ENCODE measurements around the gene SLC13A2.

The SLC13A2 gene

DNA sequence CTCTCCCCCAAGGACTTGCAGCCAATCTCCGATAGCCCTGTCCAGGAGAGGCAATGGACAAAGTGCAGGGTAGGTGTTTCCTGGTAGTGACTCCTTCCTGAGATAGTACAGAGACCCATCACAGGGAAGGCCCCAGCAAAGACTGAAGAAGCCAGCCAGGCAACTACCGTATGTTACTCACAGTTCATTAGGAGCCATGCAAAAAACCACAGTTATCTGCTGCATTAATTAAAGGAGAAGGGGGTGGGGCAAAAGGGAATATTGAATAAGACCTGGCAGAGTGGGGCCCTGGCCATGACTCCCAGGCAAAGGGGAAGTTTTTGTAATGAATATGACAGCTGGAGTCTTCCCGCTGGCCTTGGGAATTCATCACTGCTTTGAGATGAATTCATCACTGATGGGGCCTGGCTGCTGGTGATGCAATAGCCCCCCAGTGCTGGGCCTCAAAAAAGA is 2.5 kb upstream of the SLC13A2 start:
- DNase-seq (ENCODE audit: low read depth in 2 of 2, low spot score in 1 of 2): no peak

DNA sequence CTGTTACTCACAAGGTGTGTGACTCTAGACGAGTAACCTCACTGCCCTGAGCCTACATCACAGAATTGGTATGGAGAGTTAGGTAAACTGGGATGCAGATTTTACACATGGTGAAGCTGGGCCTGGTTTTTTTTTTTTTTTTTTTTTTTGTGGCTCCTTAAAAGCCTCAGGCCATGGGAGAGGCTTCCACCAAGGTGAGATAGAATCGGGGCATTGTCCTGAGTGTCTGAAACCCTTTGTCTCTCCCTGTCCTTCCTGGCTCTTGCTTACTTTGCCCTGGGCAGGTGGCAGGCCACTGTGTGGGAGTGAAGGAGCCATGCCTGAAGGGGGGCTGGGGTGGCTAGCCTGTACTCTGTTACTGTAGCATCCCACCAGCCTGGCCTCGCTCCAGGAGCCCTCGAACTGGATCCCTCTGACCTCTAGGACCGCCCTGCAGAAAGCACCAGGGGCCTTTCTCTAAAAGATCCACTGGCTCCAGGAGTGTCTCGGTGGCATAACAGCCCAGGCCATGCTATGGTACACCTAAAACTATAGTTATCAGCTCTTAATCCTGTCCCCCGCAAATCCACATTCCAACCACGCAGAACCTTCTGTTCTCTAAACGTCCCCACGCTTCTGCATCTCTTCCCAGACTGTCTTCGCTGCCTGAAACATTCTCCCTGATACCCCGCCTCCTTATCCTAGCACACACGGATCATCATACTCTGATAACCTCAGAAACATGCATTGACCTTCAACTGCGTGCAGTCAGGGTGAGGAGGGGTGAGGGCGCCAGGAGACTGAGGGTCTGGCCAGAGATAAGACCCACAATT is 1.7 kb upstream of the SLC13A2 start:
- DNase-seq (ENCODE audit: low read depth in 2 of 2, low spot score in 1 of 2): no peak

DNA sequence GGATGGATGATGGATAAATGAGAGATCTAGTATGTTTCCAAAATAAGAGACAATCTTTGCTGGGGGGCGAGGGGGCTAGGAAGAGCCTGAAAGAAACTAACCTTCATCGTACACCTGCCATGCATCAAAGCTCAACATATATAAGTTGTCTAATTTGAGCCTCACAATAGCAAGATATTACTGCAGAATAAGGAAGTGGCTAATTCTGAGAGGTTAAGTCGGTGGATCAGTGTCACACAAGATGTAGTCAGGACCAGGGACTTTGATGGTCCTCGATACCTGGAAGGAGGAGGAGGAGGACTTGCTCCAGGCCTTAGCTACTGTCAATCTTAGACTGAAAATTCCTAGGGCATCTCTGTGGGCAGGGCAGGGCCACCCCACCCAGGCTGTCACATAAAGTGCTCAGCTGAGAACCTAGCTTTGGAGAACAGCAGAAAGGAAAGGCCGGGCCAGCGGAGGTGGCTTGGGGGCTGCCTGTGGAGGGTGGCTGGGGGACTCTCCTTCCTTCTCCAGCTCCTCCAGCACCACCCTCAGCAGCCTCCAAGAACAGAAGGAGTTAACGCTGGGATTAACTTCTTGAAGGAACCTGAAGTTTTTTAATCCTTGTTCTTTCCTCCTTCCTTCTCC is 460 bp upstream of the SLC13A2 start:
- DNase-seq (ENCODE audit: low read depth in 2 of 2, low spot score in 1 of 2): no peak

DNA sequence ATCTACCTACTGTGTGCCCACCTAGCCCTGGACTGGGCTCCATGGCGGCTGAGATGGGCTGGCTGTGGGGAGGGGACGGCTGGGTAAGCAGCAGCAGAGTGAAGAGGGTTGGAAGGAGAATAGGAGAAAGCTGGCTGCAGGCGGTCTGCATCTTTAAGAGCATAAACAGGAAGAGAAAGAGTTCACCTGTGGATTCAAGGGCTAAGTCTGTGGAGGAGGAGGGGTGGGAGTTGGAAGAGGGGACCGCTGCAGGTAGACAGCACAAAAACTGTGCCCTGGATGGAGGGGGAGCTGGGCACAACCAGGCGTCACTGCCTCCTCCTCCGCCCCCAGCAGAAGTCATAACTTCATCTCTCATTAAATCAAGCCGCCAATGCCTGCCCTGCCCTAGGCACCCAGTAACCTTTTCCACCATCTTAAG is 677 bp downstream of the SLC13A2 start:
- no peak for DNase-seq (ENCODE audit: low read depth in 2 of 2, low spot score in 1 of 2)

DNA sequence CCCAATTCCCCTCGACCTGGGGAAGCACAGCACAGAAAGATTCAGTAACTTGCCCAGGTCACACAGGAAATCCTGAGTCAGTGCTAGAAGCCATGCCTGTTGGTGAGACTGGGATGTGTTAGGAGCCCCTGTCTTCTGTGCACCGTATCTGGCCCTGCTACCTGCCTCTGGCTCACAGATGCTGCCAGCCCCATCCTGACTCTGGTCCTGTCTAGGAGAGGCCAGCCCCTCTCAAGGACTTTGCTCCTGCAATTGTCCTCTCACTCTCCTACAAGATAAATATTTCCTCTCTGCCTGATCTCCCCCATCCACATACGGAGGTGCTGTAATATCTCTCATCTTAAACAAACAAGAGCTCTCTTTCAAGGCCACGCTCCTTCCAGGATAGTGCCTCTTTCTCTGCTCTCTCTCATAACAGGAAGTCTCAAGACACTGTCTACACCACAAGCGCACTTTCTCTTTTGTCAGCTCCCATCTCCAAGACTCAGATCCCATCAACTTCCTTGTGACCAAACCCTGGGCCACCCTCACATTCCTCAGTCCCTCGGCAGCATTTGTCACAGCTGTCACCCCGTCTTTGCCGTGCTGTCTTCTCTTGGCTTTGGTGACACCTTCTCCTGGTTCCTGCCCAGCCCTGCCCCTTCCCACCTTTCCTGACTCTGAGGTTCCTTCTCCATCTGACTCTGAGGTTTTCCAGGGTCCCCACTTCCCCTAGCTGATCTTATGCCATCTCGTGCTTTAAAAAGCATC is 1.9 kb downstream of the SLC13A2 start:
- no peak for DNase-seq (ENCODE audit: low read depth in 2 of 2, low spot score in 1 of 2)

DNA sequence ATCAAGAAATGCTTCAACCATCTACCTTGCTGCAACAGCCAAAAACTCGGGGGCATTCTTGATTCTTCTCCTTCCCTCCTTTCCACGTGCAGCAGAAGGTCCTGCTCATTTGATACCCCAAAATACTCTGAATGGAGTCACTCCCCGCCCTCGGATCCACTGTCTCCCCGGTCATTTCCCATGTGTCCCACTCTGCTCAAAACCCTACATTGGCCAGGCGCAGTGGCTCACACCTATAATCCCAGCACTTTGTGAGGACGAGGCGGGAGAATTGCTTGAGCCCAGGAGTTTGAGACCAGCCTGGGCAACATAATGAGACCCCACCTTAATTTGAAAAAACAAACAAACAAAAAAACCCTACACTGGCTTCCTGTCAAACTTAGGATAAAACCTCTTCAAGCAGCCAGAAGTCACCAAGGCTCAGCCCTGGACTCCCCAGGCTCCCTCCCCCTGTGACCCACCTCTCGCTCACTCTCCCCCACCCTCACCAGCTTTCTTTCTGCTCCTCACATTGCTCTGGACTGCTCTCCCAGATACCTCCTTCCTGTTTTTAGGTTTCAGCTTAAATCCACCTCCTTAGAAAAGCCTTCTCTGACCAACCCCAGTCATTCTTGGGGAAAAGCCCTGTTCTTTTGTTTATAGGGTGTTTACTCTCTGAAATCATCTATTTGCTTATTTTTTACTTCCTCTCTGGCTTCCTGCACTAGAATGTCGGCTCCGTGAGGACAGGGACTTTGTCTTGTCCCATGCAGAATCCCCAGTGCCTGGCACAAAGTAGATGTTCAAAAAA is 2.8 kb downstream of the SLC13A2 start:
- DNase-seq (ENCODE audit: low read depth in 2 of 2, low spot score in 1 of 2): no peak

DNA sequence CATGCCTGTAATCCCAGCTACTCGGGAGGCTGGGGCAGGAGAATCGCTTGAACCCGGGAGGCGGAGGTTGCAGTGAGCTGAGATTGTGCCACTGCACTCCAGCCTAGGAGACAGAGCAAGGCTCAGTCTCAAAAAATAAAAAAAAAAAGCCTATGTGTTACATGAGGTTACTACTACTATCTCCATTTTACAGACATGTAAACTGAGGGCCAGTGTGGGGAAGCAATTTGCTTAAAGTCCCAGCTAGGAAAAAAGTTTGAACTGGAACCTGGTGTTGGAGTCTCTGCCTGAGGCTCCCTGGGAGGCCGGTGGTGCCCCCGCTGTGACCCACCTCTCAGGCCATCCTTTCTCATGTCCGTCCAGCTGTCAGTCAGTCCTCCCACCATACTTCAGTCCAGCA is 4.5 kb downstream of the SLC13A2 start:
- DNase-seq (ENCODE audit: low read depth in 2 of 2, low spot score in 1 of 2): no peak

DNA sequence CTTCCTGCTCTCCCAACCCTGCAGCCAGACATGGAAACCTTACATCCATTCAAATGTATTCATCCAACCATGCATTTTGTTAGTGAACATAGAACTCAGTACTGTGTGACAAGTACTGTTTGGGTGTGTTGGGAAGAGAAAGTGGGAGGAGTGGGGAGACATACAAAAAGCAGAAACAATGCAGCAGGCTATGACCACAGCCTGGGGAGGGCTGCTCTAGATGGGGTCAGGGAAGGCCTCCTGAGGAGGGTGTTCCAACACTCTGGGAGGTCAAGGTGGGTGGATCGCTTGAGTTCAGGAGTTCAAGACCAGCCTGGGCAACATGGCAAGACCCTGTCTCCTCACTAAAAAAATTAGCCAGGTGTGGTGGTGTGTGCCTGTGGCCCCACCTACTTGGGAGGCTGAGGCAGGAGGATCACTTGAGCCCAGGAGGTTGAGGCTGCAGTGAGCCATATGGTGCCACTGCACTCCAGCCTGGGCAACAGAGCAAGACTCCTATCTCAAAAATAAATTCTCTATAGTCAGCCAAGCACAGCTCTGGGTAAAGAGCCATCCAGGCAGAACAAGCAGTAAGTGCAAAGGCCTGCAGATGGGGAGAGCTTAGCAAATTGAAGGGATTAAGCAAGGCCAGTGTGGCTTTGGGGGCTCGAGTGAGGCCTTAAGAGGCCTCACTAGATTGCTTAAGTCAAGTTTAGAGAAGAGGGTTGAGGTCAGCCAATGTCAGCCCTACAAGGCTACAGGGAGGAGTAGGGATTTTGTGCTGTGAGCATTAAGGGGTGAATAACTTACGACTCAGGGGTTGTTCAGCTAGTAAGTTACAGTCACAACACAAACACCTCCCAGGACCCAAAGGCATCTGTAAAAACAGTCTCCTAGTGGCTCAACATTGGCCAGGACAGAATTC is 5.5 kb downstream of the SLC13A2 start:
- DNase-seq (ENCODE audit: low read depth in 2 of 2, low spot score in 1 of 2): no peak

DNA sequence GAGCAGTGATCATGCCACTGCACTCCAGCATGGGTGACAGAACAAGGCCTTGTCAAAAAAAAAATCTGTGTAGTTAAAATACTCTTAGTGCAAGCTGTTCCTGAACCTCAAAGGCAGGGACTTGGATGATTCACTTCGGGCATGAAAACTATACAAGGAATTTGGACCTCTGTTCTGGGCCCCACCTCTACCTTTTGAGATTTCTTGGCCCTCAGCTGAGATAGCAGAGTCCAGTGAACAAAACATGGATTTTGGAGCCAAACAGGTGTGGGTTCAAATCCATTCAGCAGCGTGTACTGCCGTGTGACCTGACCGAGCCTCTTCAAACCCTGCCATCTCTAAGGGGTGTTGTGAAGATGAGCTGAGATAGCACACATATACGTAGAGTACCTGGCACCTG is 6.8 kb downstream of the SLC13A2 start:
- DNase-seq (ENCODE audit: low read depth in 2 of 2, low spot score in 1 of 2): no peak

DNA sequence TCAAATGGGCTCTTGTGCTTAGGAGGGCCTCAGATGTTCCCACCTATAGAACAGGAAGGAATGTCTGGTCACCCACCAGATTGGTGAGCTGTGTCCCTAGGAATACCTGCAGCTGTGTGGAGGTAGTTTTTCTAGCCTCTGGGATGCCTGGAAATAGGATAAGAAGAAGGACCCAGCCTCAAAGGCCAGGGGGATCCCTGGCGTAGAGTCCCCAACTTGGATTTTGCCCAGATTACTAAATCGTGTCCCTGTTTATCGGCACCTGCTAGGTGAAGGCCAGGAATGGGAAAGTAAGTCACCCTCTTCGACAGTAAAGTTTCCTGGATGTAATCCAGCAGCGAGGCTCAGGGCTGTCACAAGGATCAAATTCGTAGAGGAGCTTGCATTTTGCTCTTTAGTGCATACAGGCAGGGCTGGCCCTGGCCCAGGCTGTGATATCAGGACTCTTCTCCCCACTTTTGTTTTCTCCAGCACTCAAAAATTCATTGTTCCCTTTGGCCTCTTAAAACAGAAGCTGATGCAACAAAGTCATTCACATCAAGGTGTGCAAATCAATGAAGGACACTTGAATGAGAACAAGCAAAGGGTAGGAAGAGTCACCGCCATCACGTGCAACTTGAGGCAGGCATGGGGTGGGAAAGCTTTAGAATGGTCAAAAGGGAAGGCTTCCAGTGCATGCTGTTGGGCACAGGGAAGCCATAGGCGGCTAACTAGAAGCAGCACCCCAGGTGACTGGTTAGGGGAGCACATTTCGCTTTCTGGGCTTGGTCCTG is 7.5 kb downstream of the SLC13A2 start:
- no peak for DNase-seq (ENCODE audit: low read depth in 2 of 2, low spot score in 1 of 2)

DNA sequence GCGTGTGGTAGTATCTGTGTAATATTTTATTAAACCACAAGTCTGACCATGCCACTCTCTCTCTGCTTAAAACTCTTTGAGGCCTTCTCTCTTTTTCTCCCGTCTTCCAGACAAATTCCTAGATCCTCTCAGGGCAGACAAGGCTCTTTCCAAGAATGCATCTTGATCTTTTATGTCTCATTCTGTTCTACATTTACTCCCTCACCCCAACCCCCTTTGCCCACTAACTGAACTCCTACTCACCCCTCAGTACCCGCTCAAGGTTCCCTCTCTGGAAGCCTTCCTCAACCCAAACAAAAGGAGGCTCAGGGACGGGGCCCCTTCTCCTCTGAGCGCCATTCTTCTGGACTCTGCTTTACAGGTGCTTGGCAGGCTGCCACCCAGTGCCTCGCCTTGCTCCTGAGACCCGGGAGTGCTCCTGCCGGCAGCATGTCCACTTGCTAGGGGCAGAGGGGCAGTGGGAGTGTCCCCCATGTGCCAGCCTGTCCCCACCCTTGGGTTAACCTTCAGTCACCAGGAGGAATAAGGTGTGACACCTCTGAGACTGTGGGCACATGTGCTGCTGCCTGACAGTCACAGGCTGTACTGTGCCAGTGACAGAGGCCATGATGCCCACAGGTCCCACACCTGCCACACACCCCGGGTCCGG is 9.2 kb downstream of the SLC13A2 start:
- DNase-seq (ENCODE audit: low read depth in 2 of 2, low spot score in 1 of 2): no peak

DNA sequence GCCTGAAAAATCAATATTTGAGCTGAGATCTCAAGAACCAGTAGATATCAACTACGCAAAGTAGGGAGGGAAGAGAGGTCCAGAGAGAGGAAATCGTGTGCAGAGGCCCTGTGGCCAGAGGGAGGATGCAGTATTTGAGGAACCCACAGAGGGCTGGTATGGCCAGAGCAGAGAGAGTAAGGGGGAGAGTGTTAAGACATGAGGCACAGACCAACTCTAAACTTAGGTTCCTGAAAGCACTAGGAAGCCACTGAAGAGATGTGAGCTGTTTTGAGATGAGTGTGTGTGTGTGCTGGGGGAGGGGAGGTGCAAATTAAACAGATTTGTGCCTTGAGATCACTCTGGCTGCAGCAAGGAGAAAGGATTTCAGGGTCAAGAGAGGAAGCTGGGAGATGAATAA is 10.9 kb downstream of the SLC13A2 start:
- DNase-seq (ENCODE audit: low read depth in 2 of 2, low spot score in 1 of 2): no peak

DNA sequence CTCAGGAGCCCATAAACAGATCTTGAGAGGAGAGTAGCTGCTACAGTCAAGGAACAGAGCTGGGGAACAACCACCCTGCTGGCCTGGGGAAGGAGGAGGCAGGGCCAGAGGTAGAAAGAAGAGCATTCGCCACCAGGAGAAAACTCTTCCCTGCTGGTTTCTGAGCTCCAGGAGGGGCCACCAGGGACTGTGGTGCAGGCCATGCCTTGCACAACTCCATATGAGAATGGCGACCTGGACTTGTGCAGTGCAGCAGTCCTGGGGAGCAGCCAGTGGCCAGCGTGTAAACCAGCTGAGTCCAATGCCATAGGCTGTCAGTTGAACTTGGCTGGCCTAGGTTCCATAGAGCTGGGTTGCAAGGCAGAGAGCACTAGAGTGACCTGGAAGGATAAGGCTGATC is 11.6 kb downstream of the SLC13A2 start:
- no peak for DNase-seq (ENCODE audit: low read depth in 2 of 2, low spot score in 1 of 2)

DNA sequence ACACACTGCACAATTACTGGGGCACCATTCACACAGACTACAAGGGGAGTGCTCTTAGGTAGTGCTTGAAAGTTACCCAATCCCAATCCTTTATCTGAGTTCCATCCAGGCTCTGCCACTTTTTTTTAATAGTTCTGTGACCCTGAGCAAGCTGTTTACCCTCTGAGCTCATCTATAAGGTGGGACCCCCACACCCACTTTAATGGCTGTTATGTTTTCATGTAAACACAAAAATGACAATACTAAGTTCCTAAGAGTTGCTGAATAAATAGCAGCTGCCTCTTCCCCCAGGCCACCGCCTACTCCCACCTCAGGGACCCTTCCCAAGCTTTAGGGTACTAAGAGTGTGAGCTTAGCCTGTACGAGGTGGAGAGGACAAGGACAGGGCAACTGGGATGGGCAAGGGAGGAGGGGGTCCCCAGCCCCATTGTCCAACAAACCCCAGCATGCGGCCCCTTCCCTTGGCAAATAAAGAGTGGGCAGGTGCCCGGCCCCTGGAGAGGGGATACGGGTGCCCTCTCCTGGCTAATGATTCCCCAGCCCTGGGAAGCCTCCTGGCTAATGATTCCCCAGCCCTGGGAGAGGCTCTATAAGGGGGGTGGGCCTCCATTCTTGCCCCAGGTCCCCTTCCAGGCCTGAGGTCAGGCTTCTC is 14.6 kb downstream of the SLC13A2 start:
- no peak for DNase-seq (ENCODE audit: low read depth in 2 of 2, low spot score in 1 of 2)

DNA sequence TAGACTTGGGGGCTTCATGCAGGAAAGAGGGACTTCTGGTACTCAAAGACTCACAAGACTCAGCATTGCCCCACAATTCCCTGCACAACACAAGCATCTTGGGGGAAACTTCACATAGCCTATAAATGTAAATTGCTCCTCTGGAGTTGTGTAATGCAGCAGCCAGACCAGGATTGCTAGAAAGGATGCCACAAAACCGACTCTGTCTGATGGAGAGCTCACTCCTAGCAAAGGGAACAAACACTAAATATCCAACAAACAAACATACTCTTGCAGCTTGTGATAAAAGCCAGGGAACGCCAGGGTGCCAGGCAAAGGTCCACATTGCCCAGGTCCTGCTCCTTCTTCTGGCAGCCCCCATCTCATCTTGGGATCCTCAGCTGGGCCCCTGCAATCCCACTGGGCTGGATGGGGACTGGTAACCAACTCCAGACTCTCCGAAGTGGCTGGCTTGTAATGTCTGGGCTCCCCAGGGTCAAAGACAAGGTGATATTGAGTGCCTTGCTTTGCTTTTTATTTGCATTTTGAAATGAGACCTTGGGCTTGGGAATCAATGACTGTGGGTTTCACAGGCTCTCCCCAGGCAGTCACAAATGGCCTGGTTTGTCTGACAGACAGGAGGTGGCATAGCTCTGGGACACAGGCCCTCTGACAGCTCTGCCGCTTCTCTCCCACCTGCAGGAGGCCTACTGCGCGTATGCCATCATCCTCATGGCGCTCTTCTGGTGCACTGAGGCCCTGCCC is 15.3 kb downstream of the SLC13A2 start:
- DNase-seq (ENCODE audit: low read depth in 2 of 2, low spot score in 1 of 2): no peak

DNA sequence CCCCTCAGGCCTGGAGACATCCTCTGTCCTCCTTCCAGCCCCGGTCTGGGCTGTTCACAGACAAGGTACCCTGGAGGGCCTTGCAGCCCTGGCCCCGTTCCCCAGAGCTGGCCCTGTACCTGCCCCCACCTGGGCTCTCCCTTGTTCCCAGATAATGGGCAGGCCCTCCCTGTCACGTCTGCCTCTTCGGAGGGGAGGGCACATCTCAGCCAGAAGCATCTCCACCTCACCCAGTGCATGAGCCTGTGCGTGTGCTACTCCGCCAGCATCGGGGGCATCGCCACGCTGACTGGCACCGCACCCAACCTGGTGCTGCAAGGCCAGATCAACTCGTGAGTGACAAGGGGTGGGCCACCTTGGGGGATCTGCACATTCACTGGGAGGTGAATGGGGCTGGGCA is 17.8 kb downstream of the SLC13A2 start:
- no peak for DNase-seq (ENCODE audit: low read depth in 2 of 2, low spot score in 1 of 2)

DNA sequence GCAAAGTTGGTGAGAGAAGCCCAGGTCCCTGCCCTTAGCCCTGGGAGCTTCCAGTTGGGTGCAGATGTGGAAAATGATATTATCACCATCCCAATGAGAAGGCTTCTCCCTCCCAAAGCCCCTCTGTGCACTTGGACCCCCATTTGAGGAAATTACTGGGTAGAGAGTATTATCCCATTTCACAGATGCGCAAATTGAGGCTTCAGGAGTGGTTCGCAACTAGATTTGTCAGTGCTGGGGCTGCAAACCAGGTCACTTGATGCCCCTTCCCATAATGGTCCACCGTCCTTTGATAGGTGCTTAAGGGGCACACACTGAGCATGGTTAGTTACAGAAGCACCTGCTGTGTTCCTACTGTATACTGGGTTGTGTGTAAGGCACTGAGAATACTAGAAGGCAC is 18.4 kb downstream of the SLC13A2 start:
- no peak for DNase-seq (ENCODE audit: low read depth in 2 of 2, low spot score in 1 of 2)

Data from stimulated activated CD8-positive, alpha-beta memory T cell treated with anti-CD3 and anti-CD28 coated beads, Interleukin-4, amount 100 ng/mL, for 1 hour (primary cell).